GM18951 (cell line): ENCODE measurements around the gene FOXN3.
"Not testable (repeated sequence)": the region's sequence is repeated elsewhere in the genome, so short reads cannot be mapped to it uniquely, and the experiment has no call there.

Experiments
- POLR2A ChIP-seq: IDR thresholded peaks from 4 replicates; pipeline ENCODE4 v1.6.1; 2011; ENCODE audit warnings: mild to moderate bottlenecking; ENCODE audit not compliant: insufficient read length, insufficient read depth; ENCODE audit errors: extremely low read depth
- in situ Hi-C: fragments of 300-500 bp; cut with MboI; formaldehyde crosslinking; loops from one replicate; pipeline ENCODE4 v1.12.0; 2022; ENCODE audit warnings: low sequenced_read_pairs, mixed read lengths, inconsistent platforms; ENCODE audit not compliant: unreplicated experiment

Gene FOXN3

GRCh38 chr14:89129570-89129969 is 287.5 kb downstream of the FOXN3 start:
- in situ Hi-C loops, result no loop called here
- no peak for TF ChIP-seq POLR2A

- in situ Hi-C loops, result no loop called here
- TF ChIP-seq POLR2A, result no peak
Observed at GRCh38 chr14:89128311-89129026, 288.6 kb downstream of the FOXN3 start.

- TF ChIP-seq POLR2A, result no peak
- in situ Hi-C loops, result no loop called here
Observed at GRCh38 chr14:89126461-89126860, 290.6 kb downstream of the FOXN3 start.

- no peak for TF ChIP-seq POLR2A
- in situ Hi-C loops, result no loop called here
Observed at GRCh38 chr14:89125216-89125615, 291.8 kb downstream of the FOXN3 start.

DNA sequence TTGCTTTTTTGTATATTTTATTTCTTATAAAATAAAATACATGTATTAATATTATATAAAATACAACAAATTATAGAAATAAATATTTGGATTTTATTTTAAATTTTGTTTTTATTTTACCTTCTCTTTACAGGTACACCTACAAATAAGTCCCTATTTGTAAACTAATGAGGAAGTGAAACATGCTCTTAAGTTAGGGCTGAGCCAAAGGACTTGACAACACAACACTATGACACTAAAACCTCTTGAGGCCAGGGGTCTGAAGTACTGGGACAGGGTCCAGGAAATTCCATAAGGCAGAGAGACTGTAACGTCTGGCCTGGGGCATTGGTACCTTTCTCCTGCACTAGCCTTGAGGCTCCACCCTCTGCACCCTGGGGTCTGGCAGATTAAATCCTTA is 293.2 kb downstream of the FOXN3 start:
- TF ChIP-seq POLR2A, result no peak
- in situ Hi-C loops, result no loop called here

DNA sequence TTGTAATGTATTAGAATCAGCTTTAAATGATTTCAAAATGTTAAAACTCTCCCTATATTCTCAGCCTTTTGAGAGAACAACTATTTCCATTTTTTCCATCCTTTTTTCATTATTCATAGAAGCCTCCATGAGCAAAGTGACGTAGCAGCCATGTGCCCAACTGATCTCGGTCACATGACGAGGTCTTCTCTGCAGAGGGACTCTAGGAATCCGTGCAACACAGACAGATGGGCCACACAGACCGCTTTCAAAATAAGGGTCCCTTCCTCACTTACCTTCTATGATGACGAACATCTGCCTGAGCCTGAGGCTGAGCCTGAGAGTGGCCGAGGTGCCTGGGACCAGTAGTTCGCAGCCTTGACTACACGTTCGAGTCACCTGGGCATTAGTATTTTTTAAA is 293.8 kb downstream of the FOXN3 start:
- in situ Hi-C loops, result no loop called here
- TF ChIP-seq POLR2A, result no peak

- in situ Hi-C loops, result no loop called here
- TF ChIP-seq POLR2A, result no peak
Observed at GRCh38 chr14:89121968-89122620, 294.9 kb downstream of the FOXN3 start.

DNA sequence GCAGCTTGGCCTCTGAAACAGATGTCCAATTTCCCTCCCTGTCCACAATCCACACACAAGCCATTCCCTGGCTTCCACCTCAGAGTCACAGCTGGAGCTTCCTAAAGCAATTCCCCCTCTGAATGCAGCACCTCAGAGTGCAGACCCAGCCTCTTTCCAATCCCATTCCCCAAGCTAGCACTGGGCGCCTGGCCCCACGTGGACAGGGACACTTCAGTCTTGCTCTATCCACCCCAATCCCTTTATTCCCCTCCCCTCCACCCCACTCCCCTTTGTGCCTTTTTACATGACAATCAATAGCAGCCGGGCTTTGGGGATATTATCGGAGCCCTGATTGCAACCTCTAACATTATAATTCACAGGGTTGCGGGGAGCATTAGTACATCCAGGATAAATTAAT is 300.0 kb downstream of the FOXN3 start:
- no peak for TF ChIP-seq POLR2A
- in situ Hi-C loops, result no loop called here

DNA sequence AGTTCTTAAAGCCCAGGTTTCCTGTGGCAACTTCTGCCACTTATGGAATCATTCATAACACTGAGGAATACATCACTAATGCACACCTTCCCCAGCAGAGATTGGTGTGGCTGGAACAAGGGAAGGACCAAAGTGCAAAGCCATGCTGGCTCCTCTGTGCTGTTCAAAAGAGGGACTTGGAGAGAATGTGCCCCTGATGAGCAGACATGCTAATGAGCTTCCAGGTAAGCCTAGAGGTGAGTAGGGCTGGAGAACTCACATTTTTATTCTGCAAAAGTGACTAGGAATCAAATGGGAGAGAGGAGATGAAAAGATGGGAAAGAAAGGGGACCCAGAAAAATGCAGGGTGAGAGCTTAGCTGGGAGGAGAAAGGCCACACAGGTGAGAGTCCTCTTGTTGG is 302.9 kb downstream of the FOXN3 start:
- TF ChIP-seq POLR2A, result no peak
- in situ Hi-C loops, result no loop called here

DNA sequence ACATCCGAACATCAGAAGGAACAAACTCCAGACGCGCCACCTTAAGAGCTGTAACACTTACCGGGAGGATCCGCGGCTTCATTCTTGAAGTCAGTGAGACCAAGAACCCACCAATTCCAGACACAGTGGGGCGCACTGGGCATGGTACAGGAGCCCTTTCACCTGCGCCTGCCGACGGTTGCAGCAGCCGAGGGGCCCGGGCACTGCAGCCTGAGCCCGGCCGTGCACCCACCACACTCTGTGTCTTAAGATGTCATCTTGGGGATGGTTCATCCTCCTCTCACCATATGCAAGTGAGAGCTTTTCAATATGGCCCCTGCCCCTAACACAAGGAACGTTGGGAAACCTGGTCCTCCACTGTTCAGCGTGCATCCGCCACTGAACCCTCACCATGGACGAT is 304.3 kb downstream of the FOXN3 start:
- in situ Hi-C loops, result no loop called here

GRCh38 chr14:89111766-89112543 is 305.1 kb downstream of the FOXN3 start:
- in situ Hi-C loops, result not testable (repeated sequence)

More for the DNA sequence above, 304.3 kb downstream of the FOXN3 start:
- TF ChIP-seq POLR2A, result no peak

- in situ Hi-C loops, result not testable (repeated sequence)
Observed at GRCh38 chr14:89111232-89111631, 305.8 kb downstream of the FOXN3 start.

GRCh38 chr14:89110110-89110509 is 306.9 kb downstream of the FOXN3 start:
- TF ChIP-seq POLR2A, result no peak
- in situ Hi-C loops, result no loop called here

- no peak for TF ChIP-seq POLR2A
- in situ Hi-C loops, result no loop called here
Observed at GRCh38 chr14:89108608-89109007, 308.4 kb downstream of the FOXN3 start.
